K562 (cell line): ENCODE results near the gene TUBGCP6. TPM values are rescaled to one million over a fixed set of nuclear protein-coding genes. Genes with fewer than 3 reads are reported as not detected.

Source experiments
- ATAC-seq: fragments of 200-7000 bp; cut with Tn5 transposase; 3 replicates; pipeline ENCODE4 v1.9.1; 2020; ENCODE audit warnings: moderate library complexity
- BruUV-seq: library from RNA; stranded (reverse); fragments of 400-500 nt; replicated peaks from 2 replicates; lab custom pipeline; 2021; lab: Mats Ljungman, UMichigan
- CTCF ChIA-PET: fragments of 300-600 bp; formaldehyde crosslinking; extraction: SDS; loops from one replicate; lab custom pipeline; 2021; ENCODE audit warnings: low intra/inter-chr PET ratio; lab: Yijun Ruan, JAX
- POLR2A ChIA-PET: fragments of 300-600, 350-650 bp; sonication (Branson Sonifier 250); formaldehyde crosslinking; extraction: SDS; loops from one replicate; lab custom pipeline; 2021; ENCODE audit warnings: antibody characterized with exemption, inconsistent platforms; lab: Yijun Ruan, JAX
- DNase-seq, 4 experiments: peaks; one replicate each; pipeline versions ENCODE4 v3.0.0 to v3.0.0-alpha.2; 2011 to 2018; ENCODE audit warnings: low spot score in 3 of 4, mixed read lengths in 3 of 4; ENCODE audit errors: extremely low read depth in 1 of 4
- FAIRE-seq: peaks from 2 replicates; lab custom pipeline; 2011; peaks lifted over from hg19 to GRCh38; lab: Jason Lieb, UNC
- H2AFZ ChIP-seq: 2 replicates; pipeline ENCODE4 v1.6.0; 2011; ENCODE audit warnings: low read depth, low read length, control low read depth, inconsistent platforms
- H3K27ac ChIP-seq: fragments of 200-600 bp; 3 replicates; pipeline ENCODE4 v1.8.0; 2011; ENCODE audit warnings: low read depth, mild to moderate bottlenecking, control low read depth, inconsistent platforms, low read length, moderate library complexity, mixed read lengths; ENCODE audit errors: extremely low read depth
- H3K27me3 ChIP-seq, 2 experiments: fragments of 300-600 bp in 1 of 2; 2 replicates in 1 of 2; 3 replicates in 1 of 2; pipeline versions ENCODE4 v1.6.0 to v1.8.0; 2011; ENCODE audit warnings: inconsistent platforms in 2 of 2, low read length in 2 of 2, mild to moderate bottlenecking in 1 of 2, mixed read lengths in 1 of 2, moderate library complexity in 1 of 2; ENCODE audit not compliant: control insufficient read depth in 2 of 2, insufficient read depth in 2 of 2
- H3K36me3 ChIP-seq: fragments of 300-600 bp; 3 replicates; pipeline ENCODE4 v1.8.0; 2011; ENCODE audit warnings: mild to moderate bottlenecking, low read length, inconsistent platforms; ENCODE audit not compliant: control insufficient read depth, insufficient read depth
- H3K4me1 ChIP-seq, 2 experiments: fragments of 200-600 bp in 1 of 2; replicated peaks in 1 of 2; 2 replicates in 1 of 2; 3 replicates in 1 of 2; pipeline versions ENCODE4 v1.5.1 to v1.8.0; 2011; ENCODE audit warnings: inconsistent platforms in 2 of 2, low read length in 2 of 2, mild to moderate bottlenecking in 1 of 2, mixed read lengths in 1 of 2, moderate library complexity in 1 of 2; ENCODE audit not compliant: control insufficient read depth in 2 of 2, insufficient read depth in 2 of 2
- H3K4me2 ChIP-seq: 2 replicates; pipeline ENCODE4 v1.6.1; 2011; ENCODE audit warnings: low read length, control low read depth, inconsistent platforms, mixed read lengths; ENCODE audit not compliant: insufficient read depth
- H3K4me3 ChIP-seq: fragments of 200-600 bp; sonication (generic), shearing (Covaris generic); 2 replicates; pipeline ENCODE4 v1.5.1; 2016; ENCODE audit warnings: control low read depth, inconsistent platforms
- H3K79me2 ChIP-seq: fragments of 200-600 bp; 3 replicates; pipeline ENCODE4 v1.8.0; 2011; ENCODE audit warnings: low read length, inconsistent platforms; ENCODE audit not compliant: control insufficient read depth, insufficient read depth
- H3K9ac ChIP-seq, 2 experiments: 2 replicates each; pipeline versions ENCODE4 v1.6.0 to v1.6.1; 2011; ENCODE audit warnings: low read depth in 2 of 2, low read length in 2 of 2, control low read depth in 1 of 2, inconsistent platforms in 1 of 2, mild to moderate bottlenecking in 1 of 2, mixed read lengths in 1 of 2; ENCODE audit not compliant: insufficient read depth in 1 of 2
- H3K9me1 ChIP-seq: one replicate; pipeline ENCODE4 v1.6.0; 2011; ENCODE audit warnings: inconsistent platforms, mild to moderate bottlenecking, low read length, moderate library complexity; ENCODE audit not compliant: control insufficient read depth, insufficient read depth
- H3K9me3 ChIP-seq: replicated peaks from 2 replicates; pipeline ENCODE4 v1.5.1; 2011; ENCODE audit warnings: low read depth, low read length, inconsistent platforms; ENCODE audit not compliant: control insufficient read depth, insufficient read depth
- H4K20me1 ChIP-seq: replicated peaks from 2 replicates; pipeline ENCODE4 v1.6.1; 2011; ENCODE audit warnings: low read length, inconsistent platforms, mixed read lengths; ENCODE audit not compliant: control insufficient read depth, insufficient read depth
- CHAMP1 ChIP-seq: fragments of 450-650 bp; IDR thresholded peaks from 2 replicates; pipeline ENCODE4 v1.6.1; 2016; ENCODE audit warnings: mild to moderate bottlenecking
- KLF13 ChIP-seq: fragments of 450-650 bp; IDR thresholded peaks from 2 replicates; pipeline ENCODE4 v1.6.1; 2016; ENCODE audit warnings: missing genetic modification characterization, low read depth, mild to moderate bottlenecking, missing compliant biosample characterization, moderate library complexity, borderline replicate concordance
- SPI1 ChIP-seq: IDR thresholded peaks from 2 replicates; pipeline ENCODE4 v1.6.1; 2011; ENCODE audit warnings: low read depth, low read length, control low read depth, borderline replicate concordance
- ZBTB33 ChIP-seq: sonication (generic); formaldehyde crosslinking; IDR thresholded peaks from 2 replicates; pipeline ENCODE4 v1.8.1; 2023; ENCODE audit warnings: mild to moderate bottlenecking, missing genetic modification reagents
- WGBS: fragments of 100-300 bp; shearing (Covaris generic); methylation state at CpG from one replicate; pipeline ENCODE4 v1.1.6; 2016; ENCODE audit warnings: low coverage, mixed read lengths; ENCODE audit not compliant: insufficient coverage; ENCODE audit errors: missing lambda C conversion rate; 5-methylcytosine and 5-hydroxymethylcytosine counted together
- in situ Hi-C: fragments of 300-500 bp; cut with MboI; formaldehyde crosslinking; loops from 4 replicates; pipeline ENCODE4 v1.15.0; 2018; ENCODE audit warnings: inconsistent platforms, mixed read lengths
- intact Hi-C: fragments of 100-400 bp; cut with micrococcal nuclease; formaldehyde crosslinking; loops from 2 replicates; pipeline ENCODE4 v1.14.2; 2022
- polyA plus RNA-seq, 8 experiments: library from polyadenylated mRNA; depleted of rRNA in 4 of 8; stranded (reverse) in 5 of 8; unstranded in 3 of 8; fragments of >200 nt; fragmentation: Nextera tagmentation in 2 of 8; fragmentation: Illumina TruSeq in 1 of 8; extraction: Ambion mirVana in 2 of 8; extraction: Trizol in 1 of 8; gene quantifications; 2 replicates each; pipeline versions ENCODE4 v1.2.1 to v1.2.3, GENCODE V29; 2011 to 2014; ENCODE audit warnings: inconsistent platforms in 1 of 8, missing spikeins in 1 of 8
- total RNA-seq, 7 experiments: library from RNA; depleted of rRNA in 6 of 7; stranded (reverse); fragments of >200 nt in 6 of 7; fragmentation: Illumina TruSeq in 2 of 7; extraction: Trizol in 2 of 7; gene quantifications; 2 replicates each; pipeline versions ENCODE4 v1.2.1 to v1.2.3, GENCODE V29; 2011 to 2021; ENCODE audit warnings: low replicate concordance in 1 of 7

TUBGCP6 gene
- total and polyA plus RNA-seq, 9 of the 15 experiments (the other 6 are each of a cell fraction or from before 2014, with no cell fraction given): 0.76 to 33.0 (median 10.1) TPM

GRCh38 chr22:50173311-50173982 is 71.4 kb downstream of the TUBGCP6 start:
- no peaks in the 10 kb centered on the region for H3K36me3 ChIP-seq
- no peaks in the 10 kb centered on the region for H3K27me3 ChIP-seq
- BruUV-seq: no TSS peak
- no peaks in the 10 kb centered on the region for H4K20me1 ChIP-seq
- H3K9me1 ChIP-seq: no peaks in the 10 kb centered on the region
- 56% methylated on average over 14 of the region's 26 CpGs for WGBS
- ChIA-PET POLR2A (interaction anchor here (1.1 kb wide), 1 partner anchor 13 kb away, joined by 3 read pairs; no protein-coding TSS in a partner anchor), CTCF (no interaction called here)
- ATAC-seq (no peak), DNase-seq (no peak), FAIRE-seq (no peak)
- no peak for TF ChIP-seq KLF13 (tag)
- TF ChIP-seq CHAMP1: no peak
- 0 out of 2 replicates have a peak, but pooled peaks have one; percentile 23 for TF ChIP-seq SPI1
- 0 out of 2 replicates have a peak, but pooled peaks have one; percentile 32 for TF ChIP-seq ZBTB33 (CRISPR knock-in tag)
- peaks cover 10 to 62% of the 10 kb centered on the region in 2 experiments; a peak in 4 of 5 replicates for H3K4me1 ChIP-seq
- no peak overlapping the region for H3K4me3 ChIP-seq
- no peaks in the 10 kb centered on the region for H3K79me2 ChIP-seq
- no peaks in the 10 kb centered on the region for H3K9me3 ChIP-seq
- H2AFZ ChIP-seq: no peak overlapping the region
- H3K27ac ChIP-seq: no peak overlapping the region
- peak overlapping the region in 1 of 2 experiments; percentile 26; a peak in 1 of 4 replicates for H3K9ac ChIP-seq
- no peak overlapping the region for H3K4me2 ChIP-seq
- in situ Hi-C loops: no loop called here
- intact Hi-C loops: no loop called here
